ENCODE measurements around the gene NTF4. TPM values are rescaled to one million over a fixed set of nuclear protein-coding genes. Genes with fewer than 3 reads are reported as not detected.

The NTF4 gene
- total RNA-seq, 2 experiments from 2014 or later: not detected

- peaks cover 23% of the 10 kb centered on the region for H3K36me3 Mint-ChIP-seq
- H3K4me3 Mint-ChIP-seq: no peak overlapping the region
- no peaks in the 10 kb centered on the region for H3K27me3 Mint-ChIP-seq
- H3K9me3 Mint-ChIP-seq: no peaks in the 10 kb centered on the region
- ATAC-seq (ENCODE audit: low read depth): no peak
- no peak for DNase-seq
- peaks cover 16% of the 10 kb centered on the region for H3K4me1 Mint-ChIP-seq
- no peak overlapping the region for H3K27ac Mint-ChIP-seq
- POLR2A ChIA-PET: interaction anchor here (2.1 kb wide), 1 partner anchor 12 kb away, joined by 5 read pairs; the partner anchor contains the start of gene LIN7B
Measured at GRCh38 chr19:49102303-49102702, 37.7 kb upstream of the NTF4 start.

- no peak overlapping the region for H3K4me3 Mint-ChIP-seq
- DNase-seq (no peak), ATAC-seq (ENCODE audit: low read depth) (no peak)
- H3K27me3 Mint-ChIP-seq: no peaks in the 10 kb centered on the region
- H3K36me3 Mint-ChIP-seq: peaks cover 16% of the 10 kb centered on the region
- no peaks in the 10 kb centered on the region for H3K9me3 Mint-ChIP-seq
- H3K27ac Mint-ChIP-seq: peak overlapping the region; percentile 11
- peaks cover 16% of the 10 kb centered on the region for H3K4me1 Mint-ChIP-seq
- POLR2A ChIA-PET: interaction anchor here (1.0 to 2.1 kb wide), 2 partner anchors 13 to 107 kb away, joined by 3 to 5 read pairs; partner anchors contain the start of genes GYS1, LIN7B and RUVBL2
Measured at GRCh38 chr19:49101160-49101559, 36.5 kb upstream of the NTF4 start.

- Mint-ChIP-seq H3K4me3 (no peak overlapping the region), H3K4me1 (peaks cover 13% of the 10 kb centered on the region), H3K27me3 (no peaks in the 10 kb centered on the region), H3K9me3 (no peaks in the 10 kb centered on the region), H3K27ac (no peak overlapping the region), H3K36me3 (peaks cover 18% of the 10 kb centered on the region)
- no peak for ATAC-seq (ENCODE audit: low read depth)
- DNase-seq: no peak
- POLR2A ChIA-PET: no interaction called here
Measured at GRCh38 chr19:49098795-49099194, 34.2 kb upstream of the NTF4 start.

GRCh38 chr19:49097453-49098288 lies 33.1 kb upstream of the NTF4 start:
- POLR2A ChIA-PET: interaction anchor here (0.6 to 1.4 kb wide), 5 partner anchors 9 to 101 kb away, joined by 3 to 7 read pairs (median 4); partner anchors contain the start of gene LIN7B
- Mint-ChIP-seq H3K9me3 (no peaks in the 10 kb centered on the region), H3K27ac (peak overlapping the region; percentile 71), H3K4me3 (no peak overlapping the region), H3K36me3 (peaks cover 18% of the 10 kb centered on the region), H3K4me1 (peaks cover 13% of the 10 kb centered on the region), H3K27me3 (no peaks in the 10 kb centered on the region)
- DNase-seq (peak; percentile 79), ATAC-seq (ENCODE audit: low read depth) (peak; percentile 85)

- POLR2A ChIA-PET: interaction anchor here (1.0 to 1.3 kb wide), 2 partner anchors 9 to 97 kb away, joined by 3 to 4 read pairs; no protein-coding TSS in a partner anchor
- DNase-seq: no peak
- Mint-ChIP-seq H3K9me3 (no peaks in the 10 kb centered on the region), H3K36me3 (peaks cover 21% of the 10 kb centered on the region), H3K27me3 (no peaks in the 10 kb centered on the region), H3K4me1 (peaks cover 21% of the 10 kb centered on the region), H3K27ac (no peak overlapping the region), H3K4me3 (no peak overlapping the region)
- ATAC-seq (ENCODE audit: low read depth): no peak
Measured at GRCh38 chr19:49094505-49095482, 30.2 kb upstream of the NTF4 start.

- no peak overlapping the region for H3K27ac Mint-ChIP-seq
- H3K9me3 Mint-ChIP-seq: no peaks in the 10 kb centered on the region
- POLR2A ChIA-PET: no interaction called here
- no peak overlapping the region for H3K4me3 Mint-ChIP-seq
- peaks cover 25% of the 10 kb centered on the region for H3K4me1 Mint-ChIP-seq
- peaks cover 17% of the 10 kb centered on the region for H3K36me3 Mint-ChIP-seq
- no peak for ATAC-seq (ENCODE audit: low read depth)
- no peaks in the 10 kb centered on the region for H3K27me3 Mint-ChIP-seq
- DNase-seq: no peak
Measured at GRCh38 chr19:49092686-49093085, 28.1 kb upstream of the NTF4 start.

GRCh38 chr19:49091391-49092038 lies 26.9 kb upstream of the NTF4 start:
- POLR2A ChIA-PET: no interaction called here
- Mint-ChIP-seq H3K27me3 (no peaks in the 10 kb centered on the region), H3K9me3 (no peaks in the 10 kb centered on the region), H3K36me3 (peaks cover 23% of the 10 kb centered on the region), H3K4me3 (no peak overlapping the region), H3K4me1 (peaks cover 25% of the 10 kb centered on the region), H3K27ac (no peak overlapping the region)
- DNase-seq: no peak
- no peak for ATAC-seq (ENCODE audit: low read depth)

GRCh38 chr19:49086296-49086695 lies 21.7 kb upstream of the NTF4 start:
- no peak for ATAC-seq (ENCODE audit: low read depth)
- peaks cover 26% of the 10 kb centered on the region for H3K4me1 Mint-ChIP-seq
- no peak for DNase-seq
- H3K27ac Mint-ChIP-seq: peak overlapping the region; percentile 87
- H3K4me3 Mint-ChIP-seq: peak overlapping the region; percentile 96
- no peaks in the 10 kb centered on the region for H3K9me3 Mint-ChIP-seq
- POLR2A ChIA-PET: interaction anchor here (0.9 to 1.3 kb wide), 3 partner anchors 9 to 11 kb away, joined by 3 to 4 read pairs (median 4); no protein-coding TSS in a partner anchor
- peaks cover 12% of the 10 kb centered on the region for H3K36me3 Mint-ChIP-seq
- peaks cover 2% of the 10 kb centered on the region for H3K27me3 Mint-ChIP-seq

GRCh38 chr19:49085868-49086232 lies 21.2 kb upstream of the NTF4 start:
- ATAC-seq (ENCODE audit: low read depth): no peak
- Mint-ChIP-seq H3K36me3 (peaks cover 11% of the 10 kb centered on the region), H3K4me1 (peaks cover 26% of the 10 kb centered on the region), H3K27me3 (peaks cover 2% of the 10 kb centered on the region), H3K4me3 (peak overlapping the region; percentile 96), H3K9me3 (no peaks in the 10 kb centered on the region), H3K27ac (peak overlapping the region; percentile 87)
- POLR2A ChIA-PET: interaction anchor here (0.9 to 1.3 kb wide), 2 partner anchors 9 to 12 kb away, joined by 3 to 4 read pairs; no protein-coding TSS in a partner anchor
- DNase-seq: no peak

GRCh38 chr19:49085020-49085867 lies 20.6 kb upstream of the NTF4 start, which contains the start of gene SNRNP70:
Gene SNRNP70 (plus strand): TSS chr19:49085451. CDS start chr19:49086415, 964 bp downstream.
- peak; percentile 96 for ATAC-seq (ENCODE audit: low read depth)
- peaks cover 2% of the 10 kb centered on the region for H3K27me3 Mint-ChIP-seq
- POLR2A ChIA-PET: interaction anchor here (0.9 to 1.3 kb wide), 2 partner anchors 10 to 12 kb away, joined by 3 to 4 read pairs; no protein-coding TSS in a partner anchor
- H3K4me1 Mint-ChIP-seq: peaks cover 25% of the 10 kb centered on the region
- no peaks in the 10 kb centered on the region for H3K9me3 Mint-ChIP-seq
- H3K27ac Mint-ChIP-seq: peak within 1 kb of the TSS; percentile 87
- H3K36me3 Mint-ChIP-seq: peaks cover 11% of the 10 kb centered on the region
- peak within 1 kb of the TSS; percentile 96 for H3K4me3 Mint-ChIP-seq
- peak; percentile 98 for DNase-seq

- H3K4me3 Mint-ChIP-seq: peak overlapping the region; percentile 96
- peaks cover 23% of the 10 kb centered on the region for H3K4me1 Mint-ChIP-seq
- H3K27me3 Mint-ChIP-seq: peaks cover 2% of the 10 kb centered on the region
- POLR2A ChIA-PET: no interaction called here
- DNase-seq (no peak), ATAC-seq (ENCODE audit: low read depth) (no peak)
- H3K36me3 Mint-ChIP-seq: peaks cover 11% of the 10 kb centered on the region
- H3K9me3 Mint-ChIP-seq: no peaks in the 10 kb centered on the region
- peak overlapping the region; percentile 87 for H3K27ac Mint-ChIP-seq
Measured at GRCh38 chr19:49084206-49085019, 19.8 kb upstream of the NTF4 start.

Data from activated naive CD8-positive, alpha-beta T cell treated with anti-CD3 and anti-CD28 coated beads, Interleukin-2, amount 10 ng/mL, durations not matched to agents 7 days and 5 days (primary cell).